Mucosa of stomach (tissue), 1 donor: ENCODE measurements around the gene NEK1.
"Not testable (repeated sequence)": the region's sequence is repeated elsewhere in the genome, so short reads cannot be mapped to it uniquely, and the experiment has no call there.

Experiments
- H3K27me3 ChIP-seq: one replicate; pipeline ENCODE4 v1.7.0; 2013; ENCODE audit warnings: mild to moderate bottlenecking, low read length; ENCODE audit not compliant: control insufficient read depth, insufficient read depth
- H3K36me3 ChIP-seq: one replicate; pipeline ENCODE4 v1.7.0; 2013; ENCODE audit warnings: low read length; ENCODE audit not compliant: control insufficient read depth, insufficient read depth
- H3K4me1 ChIP-seq: one replicate; pipeline ENCODE4 v1.7.0; 2013; ENCODE audit warnings: mild to moderate bottlenecking, low read length; ENCODE audit not compliant: control insufficient read depth, insufficient read depth
- H3K4me3 ChIP-seq: one replicate; pipeline ENCODE4 v1.7.0; 2013; ENCODE audit warnings: low read length
- H3K9ac ChIP-seq: one replicate; pipeline ENCODE4 v1.7.0; 2013; ENCODE audit warnings: mild to moderate bottlenecking, low read length, moderate library complexity
- H3K9me3 ChIP-seq: one replicate; pipeline ENCODE4 v1.7.0; 2013; ENCODE audit warnings: mild to moderate bottlenecking, low read length, moderate library complexity; ENCODE audit not compliant: control insufficient read depth
- donor health status: Pancreatic carcinoma.

NEK1 gene

DNA sequence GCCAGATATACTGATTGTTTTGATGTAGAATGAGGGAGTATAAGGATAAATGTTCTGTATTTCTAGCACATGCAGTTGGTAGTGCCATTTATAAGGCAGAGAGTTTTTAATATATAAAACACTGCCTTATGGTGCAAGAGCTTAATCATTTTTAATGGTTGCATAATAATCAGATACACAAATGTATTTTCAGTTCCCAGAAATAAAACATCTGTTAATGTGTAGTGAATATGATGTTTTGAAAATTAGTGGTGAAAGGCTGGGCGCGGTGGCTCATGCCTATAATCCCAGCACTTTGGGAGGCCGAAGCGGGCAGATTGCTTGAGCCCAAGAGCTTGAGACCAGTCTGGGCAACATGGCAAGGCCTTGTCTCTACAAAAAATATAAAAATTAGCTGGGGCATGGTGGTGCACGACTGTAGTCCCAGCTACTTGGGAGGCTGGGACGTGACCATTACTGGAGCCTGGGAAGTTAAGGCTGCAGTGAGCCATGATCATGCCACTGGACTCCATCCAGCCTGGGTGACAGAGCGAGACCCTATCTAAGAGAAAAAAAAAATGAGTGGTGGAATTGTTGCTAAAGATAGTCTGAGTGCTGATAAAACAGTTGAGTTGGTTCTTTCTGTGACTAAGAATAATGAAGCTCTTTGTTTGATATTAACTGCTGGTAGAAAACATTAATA, 37.3 kb upstream of the NEK1 start:
- H3K4me1 ChIP-seq: peaks cover 23% of the 10 kb centered on the region
- no peaks in the 10 kb centered on the region for H3K9me3 ChIP-seq
- H3K4me3 ChIP-seq: no peak overlapping the region
- H3K9ac ChIP-seq: no peak overlapping the region
- H3K36me3 ChIP-seq: no peaks in the 10 kb centered on the region
- no peaks in the 10 kb centered on the region for H3K27me3 ChIP-seq

DNA sequence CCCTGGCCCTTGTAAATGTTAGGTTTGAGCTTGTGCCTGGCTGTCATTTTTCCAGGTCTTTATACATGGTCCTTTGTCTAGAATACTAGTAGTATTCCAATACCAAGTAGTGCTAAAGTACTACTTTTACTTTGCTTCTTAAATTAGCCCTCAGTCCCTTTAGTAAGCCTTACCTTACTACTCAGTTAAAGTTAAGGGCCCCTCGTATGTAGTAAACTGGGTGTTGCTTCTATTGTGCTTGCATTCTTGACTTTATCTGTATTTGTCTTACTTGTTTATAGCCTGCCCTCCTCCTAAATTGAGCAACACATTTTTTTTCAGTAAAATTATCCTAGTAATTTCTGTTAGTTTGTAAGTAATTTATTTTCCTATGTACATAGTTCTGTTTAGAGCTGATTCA, 33.2 kb upstream of the NEK1 start:
- Histone ChIP-seq H3K4me3 (no peak overlapping the region), H3K36me3 (no peaks in the 10 kb centered on the region), H3K9ac (no peak overlapping the region), H3K9me3 (no peaks in the 10 kb centered on the region), H3K27me3 (no peaks in the 10 kb centered on the region), H3K4me1 (peaks cover 11% of the 10 kb centered on the region)

DNA sequence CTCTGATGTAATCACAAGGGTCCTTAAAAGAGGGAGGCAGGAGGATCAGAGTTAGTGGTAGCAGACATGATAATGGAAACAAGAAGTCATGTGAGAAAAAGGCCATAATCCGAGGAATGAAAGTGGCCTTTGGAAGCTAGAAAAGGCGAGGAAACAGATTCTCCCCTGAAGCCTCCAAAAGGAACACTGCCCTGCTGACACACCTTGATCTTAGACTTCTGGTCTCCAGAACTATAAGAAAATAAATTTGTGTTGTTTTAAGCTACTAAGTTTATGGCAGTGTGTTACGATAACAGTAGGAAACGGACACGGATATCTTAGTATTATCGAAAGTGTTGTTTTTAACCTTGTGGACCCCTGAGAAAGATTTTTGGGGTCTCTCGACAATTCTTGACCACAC, 32.4 kb upstream of the NEK1 start:
- H3K36me3 ChIP-seq: no peaks in the 10 kb centered on the region
- H3K4me1 ChIP-seq: peaks cover 13% of the 10 kb centered on the region
- H3K9ac ChIP-seq: no peak overlapping the region
- H3K9me3 ChIP-seq: no peaks in the 10 kb centered on the region
- no peak overlapping the region for H3K4me3 ChIP-seq
- no peaks in the 10 kb centered on the region for H3K27me3 ChIP-seq

DNA sequence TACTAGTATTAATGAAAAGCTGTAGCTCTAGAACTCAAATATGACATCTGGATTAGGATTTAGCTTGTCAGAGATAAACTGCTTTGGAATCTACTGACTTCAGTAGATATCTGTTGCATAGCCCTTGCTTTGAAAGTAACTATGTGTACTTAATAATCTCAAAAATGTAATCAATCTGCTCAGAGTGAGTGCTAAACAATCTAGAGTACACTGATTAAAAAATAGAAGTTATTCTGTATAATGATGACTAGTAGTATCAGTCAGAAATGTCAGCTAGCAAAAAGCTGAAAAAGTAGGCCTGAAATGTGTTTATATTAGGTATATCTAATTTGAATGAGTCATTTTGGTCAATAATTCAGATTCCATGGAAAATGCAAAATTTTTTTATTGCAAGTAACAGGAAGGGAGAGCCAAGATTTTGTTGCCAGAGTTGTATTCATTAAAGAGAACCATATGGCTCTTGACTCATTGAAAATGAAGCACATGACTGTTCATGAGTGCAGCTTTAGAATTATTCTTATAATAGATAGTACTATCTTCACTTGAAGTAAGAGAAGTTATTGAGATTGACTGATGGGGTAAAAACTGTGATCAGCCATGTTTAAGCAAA, 28.0 kb upstream of the NEK1 start:
- H3K9ac ChIP-seq: no peak overlapping the region
- no peaks in the 10 kb centered on the region for H3K36me3 ChIP-seq
- no peaks in the 10 kb centered on the region for H3K27me3 ChIP-seq
- no peak overlapping the region for H3K4me3 ChIP-seq
- peaks cover 15% of the 10 kb centered on the region for H3K4me1 ChIP-seq
- H3K9me3 ChIP-seq: no peaks in the 10 kb centered on the region

DNA sequence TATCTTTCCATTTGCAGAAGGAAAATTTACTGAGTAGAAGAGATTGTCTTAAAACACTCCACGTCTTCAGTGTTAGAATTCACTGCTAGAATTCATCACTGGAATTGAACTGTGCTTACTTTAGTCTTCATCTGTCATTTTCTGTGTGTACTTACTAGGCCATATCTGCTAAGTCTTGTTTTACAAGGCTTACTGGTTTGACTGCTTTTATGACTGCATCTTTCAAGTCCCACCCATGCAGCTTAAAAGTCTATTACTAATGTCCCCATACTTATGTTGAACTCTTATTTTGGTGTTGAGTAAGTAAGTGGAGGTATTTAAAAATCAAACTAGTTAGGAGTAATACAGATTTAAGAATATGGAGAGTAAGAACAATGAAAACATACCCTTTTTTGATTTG, 22.6 kb upstream of the NEK1 start:
- Histone ChIP-seq H3K27me3 (no peaks in the 10 kb centered on the region), H3K9ac (no peak overlapping the region), H3K4me1 (peaks cover 14% of the 10 kb centered on the region), H3K36me3 (no peaks in the 10 kb centered on the region), H3K4me3 (no peak overlapping the region), H3K9me3 (no peaks in the 10 kb centered on the region)

DNA sequence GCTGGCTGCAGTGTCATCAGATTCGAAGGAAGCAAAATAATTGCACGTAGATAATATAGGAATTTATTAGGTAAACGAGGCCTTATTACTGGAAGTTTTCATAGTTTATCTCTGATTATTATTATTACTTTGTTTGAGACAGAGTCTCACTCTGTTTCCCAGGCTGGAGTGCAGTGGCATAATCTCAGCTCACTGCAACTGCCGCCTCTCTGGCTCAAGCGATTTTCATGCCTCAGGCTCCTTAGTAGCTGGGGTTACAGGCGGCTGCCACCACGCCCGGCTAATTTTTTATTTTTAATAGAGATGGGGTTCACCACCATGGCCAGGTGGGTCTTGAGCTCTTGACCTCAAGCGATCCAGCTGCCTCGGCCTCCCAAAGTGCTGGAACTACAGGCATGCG, 20.5 kb upstream of the NEK1 start:
- H3K9ac ChIP-seq: no peak overlapping the region
- no peaks in the 10 kb centered on the region for H3K9me3 ChIP-seq
- no peak overlapping the region for H3K4me3 ChIP-seq
- no peaks in the 10 kb centered on the region for H3K36me3 ChIP-seq
- H3K27me3 ChIP-seq: no peaks in the 10 kb centered on the region
- peaks cover 3% of the 10 kb centered on the region for H3K4me1 ChIP-seq

DNA sequence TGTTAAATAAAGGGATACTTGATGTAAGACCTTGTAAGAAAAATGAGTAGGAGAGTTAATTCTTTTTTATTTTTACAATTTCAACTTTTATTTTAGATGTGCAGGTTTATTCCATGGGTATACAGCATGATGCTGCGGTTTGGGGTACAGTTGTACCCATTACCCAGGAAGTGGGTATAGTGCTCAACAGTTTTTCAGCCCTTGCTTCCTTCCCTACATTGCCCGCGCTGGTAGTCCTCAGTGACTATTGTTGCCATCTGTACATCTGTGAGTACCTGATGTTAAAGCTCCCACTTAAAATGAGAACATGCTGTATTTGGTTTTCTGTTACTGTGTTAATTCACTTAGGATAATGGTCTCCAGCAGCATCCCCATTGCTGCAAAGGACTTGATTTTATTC, 17.7 kb upstream of the NEK1 start:
- Histone ChIP-seq H3K36me3 (no peaks in the 10 kb centered on the region), H3K27me3 (no peaks in the 10 kb centered on the region), H3K4me3 (no peak overlapping the region), H3K9me3 (no peaks in the 10 kb centered on the region), H3K9ac (no peak overlapping the region), H3K4me1 (peaks cover 9% of the 10 kb centered on the region)

DNA sequence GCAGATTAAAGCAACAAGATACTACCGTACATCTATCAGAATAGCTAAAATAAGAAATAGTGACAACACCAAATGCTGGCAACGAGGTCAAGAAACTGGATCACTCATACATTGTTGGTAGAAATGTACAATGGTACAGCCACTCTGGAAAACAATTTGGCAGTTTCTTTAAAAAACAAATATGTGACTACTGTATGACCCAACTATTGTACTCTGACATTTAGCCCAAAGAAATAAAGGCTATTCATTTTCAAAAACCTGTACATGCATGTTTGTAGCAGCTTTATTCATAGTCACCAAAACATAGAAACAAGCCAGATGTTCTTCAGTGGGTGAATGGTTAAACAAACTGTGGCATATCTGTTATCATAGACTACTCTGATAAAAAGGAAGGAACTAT, 16.2 kb upstream of the NEK1 start:
- Histone ChIP-seq H3K9me3 (no peaks in the 10 kb centered on the region), H3K4me3 (no peak overlapping the region), H3K27me3 (no peaks in the 10 kb centered on the region), H3K9ac (no peak overlapping the region), H3K4me1 (peaks cover 9% of the 10 kb centered on the region), H3K36me3 (no peaks in the 10 kb centered on the region)

DNA sequence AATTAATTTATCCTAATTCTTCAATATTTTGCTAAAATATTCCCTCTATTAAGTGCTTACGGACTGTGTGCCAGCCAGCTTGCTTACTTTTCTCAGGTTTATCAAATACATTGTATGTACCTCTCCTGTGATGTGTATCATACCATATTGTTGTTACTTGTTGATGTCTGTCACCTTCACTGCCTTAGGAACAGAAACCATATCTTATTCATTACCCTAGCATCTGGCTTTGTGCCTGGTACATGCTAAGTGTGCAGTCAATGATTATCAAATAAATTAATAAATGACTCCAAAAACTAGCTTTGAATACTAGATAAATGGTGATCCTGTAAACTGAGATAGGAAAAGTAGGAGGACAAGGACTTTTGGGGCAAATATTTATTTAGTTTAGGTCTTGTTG, 14.9 kb upstream of the NEK1 start:
- H3K4me1 ChIP-seq: peaks cover 9% of the 10 kb centered on the region
- H3K9ac ChIP-seq: no peak overlapping the region
- no peak overlapping the region for H3K4me3 ChIP-seq

DNA sequence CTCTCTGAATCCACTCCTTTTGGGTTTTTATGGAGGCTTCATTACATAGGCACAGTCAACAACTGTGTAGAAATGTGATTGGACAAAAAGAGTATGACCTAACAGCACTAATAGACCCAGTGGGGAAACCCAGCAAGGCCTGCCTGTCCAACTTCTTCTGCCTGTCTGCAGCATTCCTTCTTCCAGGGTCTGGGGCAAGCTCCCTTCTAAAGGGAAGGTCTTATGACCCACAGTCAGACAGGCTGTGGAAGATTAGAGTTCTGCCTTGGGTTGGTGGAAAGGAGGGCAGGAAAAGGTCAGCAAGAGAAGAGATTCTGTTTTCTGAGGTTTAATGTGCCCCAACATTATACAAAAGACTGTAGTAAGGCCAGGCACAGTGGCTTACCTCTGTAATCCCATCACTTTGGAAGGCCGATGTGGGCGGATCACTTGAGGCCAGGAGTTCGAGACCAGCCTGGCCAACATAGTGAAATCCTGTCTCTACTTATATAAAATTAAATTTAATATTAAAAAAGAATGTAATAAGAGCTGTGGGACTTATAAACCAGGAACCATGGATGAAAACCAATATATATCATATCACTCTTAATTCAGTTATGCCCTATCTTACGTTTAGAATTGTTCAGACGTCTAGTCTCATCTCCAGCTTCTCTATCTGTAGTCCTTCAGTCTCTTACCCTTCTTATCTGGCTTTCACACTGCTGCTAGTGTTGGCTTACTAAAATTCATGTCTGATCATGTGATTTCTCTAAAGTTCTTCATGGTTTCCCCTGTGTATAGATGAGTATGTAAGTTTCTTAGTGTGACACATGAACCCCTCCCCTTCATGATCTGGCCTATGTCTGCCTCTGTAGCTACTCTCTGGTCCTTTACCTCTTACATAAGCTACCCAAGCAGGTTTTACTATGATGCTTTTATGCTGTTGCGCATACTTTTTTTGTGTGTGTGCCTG, 14.2 kb upstream of the NEK1 start:
- H3K4me3 ChIP-seq: no peak overlapping the region
- H3K9ac ChIP-seq: no peak overlapping the region
- peaks cover 9% of the 10 kb centered on the region for H3K4me1 ChIP-seq
- H3K36me3 ChIP-seq: no peaks in the 10 kb centered on the region
- no peaks in the 10 kb centered on the region for H3K9me3 ChIP-seq
- H3K27me3 ChIP-seq: no peaks in the 10 kb centered on the region

More for the DNA sequence above, 14.9 kb upstream of the NEK1 start:
- H3K36me3 ChIP-seq: no peaks in the 10 kb centered on the region
- no peaks in the 10 kb centered on the region for H3K9me3 ChIP-seq
- no peaks in the 10 kb centered on the region for H3K27me3 ChIP-seq

DNA sequence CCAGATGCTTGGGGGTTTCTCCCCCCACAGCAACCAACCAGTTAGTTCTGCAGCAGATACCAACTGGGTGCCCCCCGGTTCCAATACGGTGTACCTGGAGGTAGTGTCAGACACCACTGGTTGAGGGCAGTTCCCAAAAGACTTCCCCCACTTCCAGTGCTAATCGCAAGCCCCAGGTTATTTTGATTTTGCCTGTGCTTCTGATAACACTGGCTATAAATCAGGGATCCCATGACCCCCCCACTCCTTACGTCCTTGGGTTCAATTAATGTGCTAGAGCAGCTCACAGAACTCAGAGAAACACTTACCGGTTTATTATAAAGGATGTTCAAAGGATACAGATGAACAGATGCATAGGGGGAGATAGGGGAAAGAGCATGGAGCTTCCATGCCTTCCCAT, 13.5 kb upstream of the NEK1 start:
- Histone ChIP-seq H3K9me3 (no peaks in the 10 kb centered on the region), H3K4me3 (no peak overlapping the region), H3K27me3 (no peaks in the 10 kb centered on the region), H3K9ac (no peak overlapping the region), H3K36me3 (no peaks in the 10 kb centered on the region), H3K4me1 (peaks cover 9% of the 10 kb centered on the region)

DNA sequence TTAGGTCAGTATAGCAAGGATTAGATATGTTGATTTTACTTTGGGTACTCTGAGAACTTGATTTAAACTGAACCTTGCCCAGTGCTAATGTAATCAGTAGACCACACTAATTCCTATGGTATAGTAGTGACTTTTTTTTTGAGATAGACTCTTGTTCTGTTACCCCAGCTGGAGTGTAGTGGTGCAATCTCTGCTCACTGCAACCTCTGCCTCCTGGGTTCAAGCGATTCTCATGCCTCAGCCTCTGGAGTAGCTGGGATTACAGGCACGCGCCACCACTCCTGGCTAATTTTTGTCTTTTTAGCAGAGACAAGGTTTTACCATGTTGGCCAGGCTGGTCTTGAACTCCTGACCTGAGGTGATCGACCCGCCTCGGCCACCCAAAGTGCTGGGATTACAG, 11.6 kb upstream of the NEK1 start:
- H3K4me1 ChIP-seq, H3K4me3 ChIP-seq, H3K9me3 ChIP-seq, H3K27me3 ChIP-seq, H3K9ac ChIP-seq, H3K36me3 ChIP-seq: not testable (repeated sequence)
